MCF 10A (cell line): ENCODE results near the gene TLCD3B. TPM values are rescaled to one million over a fixed set of nuclear protein-coding genes. Genes with fewer than 3 reads are reported as not detected.

ENCODE experiments used
- BruUV-seq: library from RNA; stranded (reverse); fragments of 400-500 nt; replicated peaks from 2 replicates; lab custom pipeline; 2021; lab: Mats Ljungman, UMichigan
- CTCF ChIA-PET: fragments of 300-600 bp; sonication (Branson Sonifier 250); formaldehyde crosslinking; extraction: SDS; loops from one replicate; lab custom pipeline; 2021; ENCODE audit warnings: antibody characterized with exemption, inconsistent platforms; lab: Yijun Ruan, JAX
- POLR2A ChIA-PET: fragments of 300-600, 350-650 bp; sonication (Branson Sonifier 250); formaldehyde crosslinking; extraction: SDS; loops from one replicate; lab custom pipeline; 2020; ENCODE audit warnings: antibody characterized with exemption, inconsistent platforms; lab: Yijun Ruan, JAX
- DNase-seq: peaks from one replicate; pipeline ENCODE4 v3.0.0-alpha.2; 2018; ENCODE audit not compliant: unreplicated experiment
- H3K27ac Mint-ChIP-seq: one replicate; pipeline ENCODE4 v1.8.0; 2022; ENCODE audit warnings: mild to moderate bottlenecking, low read depth, mixed read lengths; ENCODE audit not compliant: unreplicated experiment
- H3K27me3 Mint-ChIP-seq: one replicate; pipeline ENCODE4 v1.8.0; 2022; ENCODE audit warnings: mixed read lengths; ENCODE audit not compliant: insufficient read depth, unreplicated experiment
- H3K36me3 Mint-ChIP-seq: one replicate; pipeline ENCODE4 v1.8.0; 2022; ENCODE audit warnings: mild to moderate bottlenecking, moderate library complexity, mixed read lengths; ENCODE audit not compliant: insufficient read depth, unreplicated experiment
- H3K4me1 Mint-ChIP-seq: one replicate; pipeline ENCODE4 v1.8.0; 2022; ENCODE audit warnings: mixed read lengths; ENCODE audit not compliant: insufficient read depth, unreplicated experiment
- H3K4me3 Mint-ChIP-seq: one replicate; pipeline ENCODE4 v1.8.0; 2022; ENCODE audit warnings: mild to moderate bottlenecking, moderate library complexity, mixed read lengths; ENCODE audit not compliant: unreplicated experiment
- H3K9me3 Mint-ChIP-seq: one replicate; pipeline ENCODE4 v1.8.0; 2022; ENCODE audit warnings: mixed read lengths; ENCODE audit not compliant: unreplicated experiment
- CTCF ChIP-seq: fragments of 200-600 bp; IDR thresholded peaks from one replicate; pipeline ENCODE4 v1.8.0; 2022; ENCODE audit warnings: antibody characterized with exemption, mild to moderate bottlenecking; ENCODE audit not compliant: unreplicated experiment
- intact Hi-C: fragments of 100-400 bp; cut with micrococcal nuclease; formaldehyde crosslinking; loops from 2 replicates; pipeline ENCODE4 v1.14.1; 2022
- total RNA-seq: library from RNA; stranded (reverse); gene quantifications from 2 replicates; pipeline ENCODE4 v1.2.3, GENCODE V29; 2022

Gene TLCD3B
- total RNA-seq, 1 experiment from 2014 or later: 0.21 TPM

- ChIA-PET CTCF (interaction anchor here (0.5 to 1.1 kb wide), 3 partner anchors 10 to 175 kb away, joined by 3 read pairs; no protein-coding TSS in a partner anchor), POLR2A (interaction anchor here (1.0 to 1.2 kb wide), 2 partner anchors 8 to 22 kb away, joined by 3 to 4 read pairs; no protein-coding TSS in a partner anchor)
- Mint-ChIP-seq H3K4me1 (no peaks in the 10 kb centered on the region), H3K9me3 (no peaks in the 10 kb centered on the region), H3K36me3 (peaks cover 80% of the 10 kb centered on the region), H3K27ac (peak overlapping the region; percentile 19), H3K27me3 (no peaks in the 10 kb centered on the region), H3K4me3 (no peak overlapping the region)
- no peak for DNase-seq
- TF ChIP-seq CTCF: no peak
- intact Hi-C loops: no loop called here
- BruUV-seq: no TSS peak
Observed at GRCh38 chr16:29982560-29983419, 48.3 kb downstream of the TLCD3B start.

GRCh38 chr16:29978564-29979270 is 52.4 kb downstream of the TLCD3B start:
- Mint-ChIP-seq H3K4me1 (peaks cover 27% of the 10 kb centered on the region), H3K36me3 (peaks cover 57% of the 10 kb centered on the region), H3K27me3 (no peaks in the 10 kb centered on the region), H3K9me3 (no peaks in the 10 kb centered on the region), H3K4me3 (no peak overlapping the region), H3K27ac (no peak overlapping the region)
- ChIA-PET POLR2A (interaction anchor here (2.2 kb wide), 1 partner anchor 52 kb away, joined by 7 read pairs; the partner anchor contains the start of gene KCTD13), CTCF (interaction anchor here (0.5 to 1.2 kb wide), 5 partner anchors 34 to 341 kb away, joined by 3 to 4 read pairs (median 3); no protein-coding TSS in a partner anchor)
- intact Hi-C loops: no loop called here
- no peak for DNase-seq
- no TSS peak for BruUV-seq
- no peak for TF ChIP-seq CTCF

GRCh38 chr16:29978081-29978480 is 53.0 kb downstream of the TLCD3B start:
- Mint-ChIP-seq H3K4me1 (peaks cover 27% of the 10 kb centered on the region), H3K27me3 (no peaks in the 10 kb centered on the region), H3K36me3 (peaks cover 57% of the 10 kb centered on the region), H3K4me3 (no peak overlapping the region), H3K9me3 (no peaks in the 10 kb centered on the region), H3K27ac (no peak overlapping the region)
- DNase-seq: no peak
- ChIA-PET CTCF (interaction anchor here (0.6 to 1.2 kb wide), 4 partner anchors 14 to 341 kb away, joined by 3 to 4 read pairs (median 4); no protein-coding TSS in a partner anchor), POLR2A (interaction anchor here (2.2 kb wide), 1 partner anchor 52 kb away, joined by 7 read pairs; the partner anchor contains the start of gene KCTD13)
- no peak for TF ChIP-seq CTCF
- BruUV-seq: no TSS peak
- intact Hi-C loops: no loop called here
